ENCODE data around the gene PNPLA1.
A peak's percentile ranks its signal among the peaks of the same experiment; 100 is the strongest.

PNPLA1 gene

GRCh38 chr6:36313649-36313936 lies 43.7 kb downstream of the PNPLA1 start:
- H3K4me3 Mint-ChIP-seq, result no peak overlapping the region
- H3K27me3 Mint-ChIP-seq, result peaks cover 8% of the 10 kb centered on the region
- H3K4me1 Mint-ChIP-seq, result peaks cover 5% of the 10 kb centered on the region
- ATAC-seq (no peak), DNase-seq (no peak)
- no peak overlapping the region for H3K27ac Mint-ChIP-seq
- no peaks in the 10 kb centered on the region for H3K9me3 Mint-ChIP-seq

- no peak for DNase-seq
- Mint-ChIP-seq H3K9me3 (no peaks in the 10 kb centered on the region), H3K27ac (no peak overlapping the region), H3K4me1 (no peaks in the 10 kb centered on the region), H3K27me3 (no peaks in the 10 kb centered on the region), H3K4me3 (no peak overlapping the region)
- ATAC-seq, result no peak
These were observed 44.6 kb downstream of the PNPLA1 start for GRCh38 chr6:36314221-36315014.

GRCh38 chr6:36315921-36316320 lies 46.1 kb downstream of the PNPLA1 start:
- H3K4me1 Mint-ChIP-seq, result no peaks in the 10 kb centered on the region
- no peaks in the 10 kb centered on the region for H3K27me3 Mint-ChIP-seq
- DNase-seq (no peak), ATAC-seq (no peak)
- H3K9me3 Mint-ChIP-seq, result no peaks in the 10 kb centered on the region
- H3K4me3 Mint-ChIP-seq, result no peak overlapping the region
- H3K27ac Mint-ChIP-seq, result no peak overlapping the region

- Mint-ChIP-seq H3K4me1 (no peaks in the 10 kb centered on the region), H3K27ac (peak overlapping the region in 1 of 2 donors; percentile 47), H3K9me3 (no peaks in the 10 kb centered on the region), H3K4me3 (no peak overlapping the region), H3K27me3 (no peaks in the 10 kb centered on the region)
- DNase-seq (no peak), ATAC-seq (no peak)
These were observed 47.8 kb downstream of the PNPLA1 start for GRCh38 chr6:36317623-36318022.

GRCh38 chr6:36318690-36319435 lies 49.0 kb downstream of the PNPLA1 start:
- Mint-ChIP-seq H3K4me1 (no peaks in the 10 kb centered on the region), H3K4me3 (no peak overlapping the region), H3K27ac (no peak overlapping the region), H3K9me3 (no peaks in the 10 kb centered on the region), H3K27me3 (no peaks in the 10 kb centered on the region)
- no peak for DNase-seq
- no peak for ATAC-seq

- Mint-ChIP-seq H3K4me1 (no peaks in the 10 kb centered on the region), H3K9me3 (no peaks in the 10 kb centered on the region), H3K27me3 (no peaks in the 10 kb centered on the region), H3K27ac (no peak overlapping the region), H3K4me3 (no peak overlapping the region)
- DNase-seq, result no peak
- ATAC-seq, result no peak
These were observed 49.5 kb downstream of the PNPLA1 start for GRCh38 chr6:36319436-36319762.

- no peak overlapping the region for H3K27ac Mint-ChIP-seq
- H3K4me3 Mint-ChIP-seq, result no peak overlapping the region
- H3K9me3 Mint-ChIP-seq, result no peaks in the 10 kb centered on the region
- ATAC-seq (no peak), DNase-seq (no peak)
- no peaks in the 10 kb centered on the region for H3K4me1 Mint-ChIP-seq
- no peaks in the 10 kb centered on the region for H3K27me3 Mint-ChIP-seq
These were observed 50.0 kb downstream of the PNPLA1 start for GRCh38 chr6:36319821-36320220.

- no peak for ATAC-seq
- no peaks in the 10 kb centered on the region for H3K27me3 Mint-ChIP-seq
These were observed 50.6 kb downstream of the PNPLA1 start for GRCh38 chr6:36320475-36320874.

GRCh38 chr6:36322591-36322990 lies 52.7 kb downstream of the PNPLA1 start:
- Mint-ChIP-seq H3K4me3 (no peak overlapping the region), H3K27ac (no peak overlapping the region), H3K9me3 (no peaks in the 10 kb centered on the region), H3K27me3 (peaks cover 11% of the 10 kb centered on the region), H3K4me1 (no peaks in the 10 kb centered on the region)
- no peak for DNase-seq
- ATAC-seq, result no peak

More at GRCh38 chr6:36320475-36320874, 50.6 kb downstream of the PNPLA1 start:
- H3K27ac Mint-ChIP-seq, result no peak overlapping the region
- no peaks in the 10 kb centered on the region for H3K4me1 Mint-ChIP-seq
- H3K4me3 Mint-ChIP-seq, result no peak overlapping the region
- no peak for DNase-seq
- no peaks in the 10 kb centered on the region for H3K9me3 Mint-ChIP-seq

GRCh38 chr6:36323062-36323461 lies 53.2 kb downstream of the PNPLA1 start:
- DNase-seq (no peak), ATAC-seq (no peak)
- Mint-ChIP-seq H3K4me3 (no peak overlapping the region), H3K27me3 (peaks cover 11% of the 10 kb centered on the region), H3K27ac (no peak overlapping the region), H3K4me1 (no peaks in the 10 kb centered on the region), H3K9me3 (no peaks in the 10 kb centered on the region)

- no peak overlapping the region for H3K27ac Mint-ChIP-seq
- no peak overlapping the region for H3K4me3 Mint-ChIP-seq
- no peak for DNase-seq
- ATAC-seq, result no peak
- no peaks in the 10 kb centered on the region for H3K9me3 Mint-ChIP-seq
- no peaks in the 10 kb centered on the region for H3K4me1 Mint-ChIP-seq
- peaks cover 11% of the 10 kb centered on the region for H3K27me3 Mint-ChIP-seq
These were observed 54.3 kb downstream of the PNPLA1 start for GRCh38 chr6:36324191-36324590.

- no peaks in the 10 kb centered on the region for H3K4me1 Mint-ChIP-seq
- peaks cover 11% of the 10 kb centered on the region for H3K27me3 Mint-ChIP-seq
- no peak overlapping the region for H3K27ac Mint-ChIP-seq
- DNase-seq (no peak), ATAC-seq (no peak)
- no peaks in the 10 kb centered on the region for H3K9me3 Mint-ChIP-seq
- no peak overlapping the region for H3K4me3 Mint-ChIP-seq
These were observed 54.9 kb downstream of the PNPLA1 start for GRCh38 chr6:36324715-36325114.

- Mint-ChIP-seq H3K4me1 (no peaks in the 10 kb centered on the region), H3K27ac (no peak overlapping the region), H3K27me3 (peaks cover 11% of the 10 kb centered on the region), H3K9me3 (no peaks in the 10 kb centered on the region), H3K4me3 (no peak overlapping the region)
- DNase-seq, result no peak
- ATAC-seq, result no peak
These were observed 56.6 kb downstream of the PNPLA1 start for GRCh38 chr6:36326356-36326995.

- H3K27ac Mint-ChIP-seq, result no peak overlapping the region
- H3K27me3 Mint-ChIP-seq, result peaks cover 11% of the 10 kb centered on the region
- ATAC-seq (no peak), DNase-seq (no peak)
- no peaks in the 10 kb centered on the region for H3K4me1 Mint-ChIP-seq
- no peaks in the 10 kb centered on the region for H3K9me3 Mint-ChIP-seq
- no peak overlapping the region for H3K4me3 Mint-ChIP-seq
These were observed 57.5 kb downstream of the PNPLA1 start for GRCh38 chr6:36327226-36327918.

GRCh38 chr6:36327919-36328236 lies 58.0 kb downstream of the PNPLA1 start:
- H3K4me3 Mint-ChIP-seq, result no peak overlapping the region
- no peaks in the 10 kb centered on the region for H3K9me3 Mint-ChIP-seq
- ATAC-seq (no peak), DNase-seq (no peak)
- H3K4me1 Mint-ChIP-seq, result no peaks in the 10 kb centered on the region
- H3K27me3 Mint-ChIP-seq, result peaks cover 13% of the 10 kb centered on the region
- H3K27ac Mint-ChIP-seq, result no peak overlapping the region

GRCh38 chr6:36328600-36328999 lies 58.7 kb downstream of the PNPLA1 start:
- DNase-seq (no peak), ATAC-seq (no peak)
- no peaks in the 10 kb centered on the region for H3K9me3 Mint-ChIP-seq
- peaks cover 18% of the 10 kb centered on the region for H3K27me3 Mint-ChIP-seq
- H3K4me3 Mint-ChIP-seq, result no peak overlapping the region
- no peak overlapping the region for H3K27ac Mint-ChIP-seq
- H3K4me1 Mint-ChIP-seq, result no peaks in the 10 kb centered on the region
